ENCODE measurements around the gene MARCHF2.

MARCHF2 gene

DNA sequence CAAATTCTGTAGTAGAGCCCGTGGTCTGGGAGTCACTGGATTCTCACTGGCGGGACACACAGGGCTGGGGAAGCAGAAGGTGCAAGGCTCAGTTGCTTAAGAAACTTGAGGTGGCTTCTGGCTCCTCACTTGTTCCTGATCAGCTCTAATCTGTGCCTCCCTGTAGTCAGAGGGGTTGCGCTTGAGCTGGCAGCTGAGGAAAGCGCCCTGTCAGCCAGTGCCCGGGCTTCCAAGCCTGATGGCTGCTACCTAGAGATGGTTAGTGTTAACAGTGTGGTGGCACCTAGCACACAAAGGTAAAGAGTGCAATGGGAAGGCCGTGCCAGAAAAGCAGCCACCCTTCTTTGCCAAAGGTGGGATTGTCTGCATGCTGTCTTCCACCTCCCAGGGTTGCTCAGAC is 40.5 kb downstream of the MARCHF2 start:
- FAIRE-seq: no peak

DNA sequence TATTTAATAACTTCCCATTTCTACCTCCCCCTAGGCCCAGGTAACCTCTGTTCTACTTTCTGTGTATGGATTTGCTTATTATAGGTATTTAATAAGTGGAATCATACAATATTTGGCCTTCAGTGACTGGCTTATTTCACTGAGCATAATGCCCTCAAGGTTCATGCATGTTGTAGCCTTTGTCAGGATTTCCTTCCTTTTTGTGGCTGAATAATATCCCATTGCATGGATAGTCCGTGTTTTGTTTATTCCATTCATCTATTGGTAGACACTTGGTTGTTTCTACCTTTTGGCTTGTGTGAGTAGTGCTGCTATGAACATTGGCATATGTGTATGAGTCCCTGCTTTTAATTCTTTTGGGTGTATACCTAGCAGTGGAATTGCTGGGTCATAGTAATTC is 41.1 kb downstream of the MARCHF2 start:
- DNase-seq (ENCODE audit: low spot score) (no peak), FAIRE-seq (no peak)

More for the DNA sequence above, 40.5 kb downstream of the MARCHF2 start:
- no peak for DNase-seq (ENCODE audit: low spot score)

DNA sequence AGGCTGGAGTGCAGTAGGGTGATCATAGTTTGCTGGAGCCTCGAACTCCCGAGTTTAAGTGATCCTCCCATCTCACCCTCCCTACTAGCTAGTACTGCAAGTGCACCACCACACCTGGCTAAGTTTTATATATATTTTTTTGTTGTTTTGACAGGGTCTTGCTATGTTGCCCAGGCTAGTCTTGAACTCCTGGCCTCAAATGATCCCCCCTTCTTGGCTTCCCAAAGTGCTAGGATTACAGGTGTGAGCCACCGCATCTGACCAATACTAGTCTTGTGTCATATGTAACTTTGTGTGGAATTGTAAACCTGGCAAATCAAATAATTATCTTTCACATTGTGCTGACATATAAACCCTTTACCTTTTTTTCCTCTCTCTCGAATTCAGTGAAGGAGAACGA is 41.9 kb downstream of the MARCHF2 start:
- DNase-seq (ENCODE audit: low spot score) (no peak), FAIRE-seq (no peak)

DNA sequence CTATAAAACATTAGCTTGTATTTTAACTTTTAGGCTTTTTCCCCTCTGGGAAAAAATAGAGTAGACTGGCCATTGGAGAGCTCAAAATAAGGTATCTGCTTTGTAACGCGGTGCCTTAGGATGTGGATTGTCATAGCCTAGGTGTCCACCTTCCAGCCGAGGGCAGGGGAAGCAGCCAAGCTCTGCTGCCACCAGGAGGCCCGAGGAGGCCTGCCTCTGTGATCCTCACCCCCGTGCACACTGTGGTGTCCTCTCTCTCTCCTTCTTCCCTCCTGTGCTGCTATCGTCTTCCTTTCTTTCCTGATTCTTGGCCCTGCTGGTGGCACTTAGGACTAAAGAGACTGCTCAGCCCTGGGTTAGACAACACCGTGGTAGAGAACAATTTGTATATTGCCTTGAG is 43.0 kb downstream of the MARCHF2 start:
- FAIRE-seq (no peak), DNase-seq (ENCODE audit: low spot score) (no peak)

DNA sequence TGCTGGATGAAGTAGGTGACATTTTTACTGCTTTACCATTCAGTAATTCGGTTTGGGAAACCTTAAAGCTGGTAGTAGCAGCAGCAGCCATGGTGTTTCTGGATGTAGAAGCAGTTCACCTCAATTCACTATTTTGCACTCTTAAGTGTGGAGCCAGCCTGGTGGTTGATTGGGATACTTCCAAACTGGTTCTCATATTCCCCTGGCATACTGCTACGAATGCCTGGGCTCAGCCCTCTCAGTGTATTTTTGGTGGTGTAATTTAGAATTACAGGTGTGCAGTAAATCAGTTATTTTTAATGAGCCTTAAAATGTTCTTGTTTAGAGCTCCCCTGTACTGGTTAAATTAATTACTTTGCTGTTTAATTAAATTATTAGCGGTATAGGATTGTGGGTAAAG is 44.1 kb downstream of the MARCHF2 start:
- FAIRE-seq (no peak), DNase-seq (ENCODE audit: low spot score) (no peak)

DNA sequence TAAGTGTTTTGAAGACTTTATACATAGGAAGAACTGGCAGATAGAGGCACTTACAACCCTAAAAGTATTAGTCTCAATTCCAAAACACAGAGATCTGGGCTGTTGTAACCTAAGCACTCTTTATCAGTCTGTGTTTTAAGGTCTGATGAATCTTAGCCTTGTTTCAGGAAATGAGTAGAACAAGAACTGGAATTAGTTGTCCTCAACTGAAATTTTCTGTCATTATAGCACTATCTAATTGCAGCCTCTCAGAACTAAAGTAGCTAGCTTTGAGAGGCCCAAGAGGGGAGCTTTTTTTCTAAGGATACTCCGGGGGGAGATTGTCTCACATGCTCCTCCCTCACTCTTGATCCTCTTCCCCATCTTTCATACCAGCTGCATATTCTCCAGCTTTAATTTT is 44.7 kb downstream of the MARCHF2 start:
- FAIRE-seq (no peak), DNase-seq (ENCODE audit: low spot score) (no peak)

DNA sequence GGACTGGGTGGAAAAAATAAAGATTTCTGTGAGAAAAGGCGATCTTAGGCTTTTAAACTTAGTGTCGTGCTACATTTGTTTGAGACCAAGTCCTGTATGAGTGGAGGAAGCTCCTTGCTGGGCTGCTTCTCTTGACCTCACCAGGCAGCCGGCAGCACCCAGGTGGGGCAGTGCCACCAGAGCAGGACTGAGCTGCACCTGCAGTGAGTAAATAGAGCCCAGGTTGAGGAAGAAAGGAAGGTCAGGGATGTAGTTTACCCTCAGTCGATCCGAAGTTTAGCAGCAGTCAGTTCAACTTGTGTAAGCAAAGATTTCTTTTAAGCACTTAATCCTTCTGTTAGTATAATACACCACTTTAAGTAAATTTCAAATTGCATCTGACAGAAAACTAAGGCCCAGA is 45.3 kb downstream of the MARCHF2 start:
- no peak for FAIRE-seq

DNA sequence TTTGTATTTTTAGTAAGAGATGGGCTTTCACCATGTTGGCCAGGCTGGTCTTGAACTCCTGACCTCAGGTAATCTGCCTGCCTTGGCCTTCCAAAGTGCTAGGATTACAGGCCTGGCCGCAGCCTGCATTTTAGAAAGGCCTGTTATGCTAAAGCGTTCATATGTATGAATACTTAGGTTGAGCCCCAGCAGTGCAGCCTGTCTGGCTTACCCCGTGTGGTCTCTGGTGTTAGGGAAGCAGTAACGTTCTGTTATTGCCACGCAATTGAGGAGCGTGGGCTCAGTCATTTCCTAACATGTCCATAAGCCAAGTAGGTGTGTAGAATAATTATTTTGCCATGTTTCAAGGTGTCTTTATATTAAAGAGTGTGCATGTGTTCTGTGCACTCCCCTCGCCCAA is 46.0 kb downstream of the MARCHF2 start:
- FAIRE-seq (no peak), DNase-seq (ENCODE audit: low spot score) (no peak)

More for the DNA sequence above, 45.3 kb downstream of the MARCHF2 start:
- DNase-seq (ENCODE audit: low spot score): no peak

DNA sequence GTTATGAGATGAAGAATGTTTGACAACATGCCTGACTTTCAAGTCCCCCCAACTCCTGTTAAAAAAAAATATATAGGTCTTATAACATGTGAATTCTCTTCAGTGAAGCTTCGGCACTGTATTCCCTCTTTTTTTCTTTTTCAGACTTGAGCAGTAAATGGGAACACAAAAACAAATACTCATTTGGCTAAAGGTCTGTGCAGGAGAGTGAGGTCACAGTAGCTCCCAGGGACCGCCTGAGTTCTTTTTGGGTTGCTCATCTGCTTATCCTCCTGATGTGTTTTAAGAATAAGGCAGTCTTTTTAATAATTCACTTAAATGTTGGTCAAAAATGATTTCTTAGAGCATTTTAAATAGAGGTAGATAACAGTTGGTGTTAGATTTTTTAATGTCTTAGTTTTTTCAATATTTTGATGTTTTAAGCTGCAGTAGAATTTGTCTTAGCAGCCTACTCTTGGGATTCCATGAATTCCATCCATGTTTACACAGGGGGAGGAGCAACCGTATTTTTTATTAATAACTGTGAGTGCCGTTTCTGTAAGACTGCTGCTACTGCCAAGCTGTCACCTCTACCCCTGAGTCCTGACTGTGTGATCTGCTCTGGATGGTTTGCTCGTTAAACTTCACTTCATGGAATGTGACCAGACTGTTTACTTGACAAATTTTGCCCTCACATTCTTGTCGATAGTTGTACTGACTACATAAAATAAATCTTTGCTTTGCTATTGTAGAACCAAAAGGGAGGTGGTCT is 46.6 kb downstream of the MARCHF2 start:
- no peak for FAIRE-seq
- peak; percentile 27 for DNase-seq (ENCODE audit: low spot score)

DNA sequence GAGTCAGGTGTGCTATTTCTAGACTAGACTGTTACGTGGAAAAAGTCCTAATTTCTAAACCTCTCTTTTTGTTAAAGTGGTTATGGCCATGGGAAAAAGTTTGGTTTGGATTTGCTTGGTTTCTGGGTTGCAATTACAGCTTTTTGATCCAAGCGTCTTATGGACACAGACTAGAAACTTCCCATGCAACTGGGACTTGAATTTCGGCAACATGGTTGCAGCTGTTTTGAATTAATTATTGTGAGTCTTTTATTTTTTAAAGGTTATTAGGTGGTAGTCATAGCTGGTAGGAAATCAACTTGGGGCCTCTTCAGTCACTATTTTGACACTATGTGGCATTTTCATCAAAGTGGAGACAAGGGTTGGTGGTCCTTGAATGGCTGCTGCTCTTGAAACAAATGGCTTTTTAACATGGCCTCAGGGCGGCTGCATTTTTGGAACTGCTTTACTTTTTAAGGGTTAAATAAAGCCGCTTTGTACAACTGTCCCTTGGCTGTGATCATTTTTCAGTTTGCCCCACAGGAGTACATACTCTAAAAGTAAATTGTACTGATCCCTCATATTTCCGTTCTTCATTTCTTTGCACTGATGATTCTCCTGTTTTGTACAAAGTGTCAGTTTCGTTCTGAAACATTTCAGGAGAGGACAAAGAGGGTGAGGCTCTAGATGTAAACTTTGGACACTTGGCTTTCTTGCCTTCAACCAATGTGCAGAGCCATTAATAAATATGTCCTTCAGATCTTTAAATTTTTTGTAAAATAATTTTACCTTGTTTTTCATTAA is 47.6 kb downstream of the MARCHF2 start:
- FAIRE-seq: no peak
- no peak for DNase-seq (ENCODE audit: low spot score)

DNA sequence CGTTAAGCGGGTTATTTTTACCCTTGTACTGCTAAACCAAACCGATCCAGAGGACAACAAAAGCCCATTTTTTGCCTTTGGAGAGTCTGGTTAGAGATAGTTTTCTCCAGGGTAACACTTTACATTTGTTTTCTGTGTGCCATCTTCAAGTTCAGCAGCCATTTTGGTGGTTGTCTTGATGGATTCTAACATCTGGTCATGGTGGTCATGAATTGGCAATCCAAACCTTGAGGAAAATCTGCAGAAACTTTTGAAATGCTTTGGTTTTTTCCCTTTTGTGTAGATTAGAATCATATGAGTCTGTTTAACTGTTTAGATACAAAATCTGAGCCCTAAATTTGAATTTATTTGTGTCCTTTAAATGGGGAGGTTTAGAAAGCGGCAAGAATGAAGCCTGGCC is 48.3 kb downstream of the MARCHF2 start:
- DNase-seq (ENCODE audit: low spot score) (no peak), FAIRE-seq (no peak)

DNA sequence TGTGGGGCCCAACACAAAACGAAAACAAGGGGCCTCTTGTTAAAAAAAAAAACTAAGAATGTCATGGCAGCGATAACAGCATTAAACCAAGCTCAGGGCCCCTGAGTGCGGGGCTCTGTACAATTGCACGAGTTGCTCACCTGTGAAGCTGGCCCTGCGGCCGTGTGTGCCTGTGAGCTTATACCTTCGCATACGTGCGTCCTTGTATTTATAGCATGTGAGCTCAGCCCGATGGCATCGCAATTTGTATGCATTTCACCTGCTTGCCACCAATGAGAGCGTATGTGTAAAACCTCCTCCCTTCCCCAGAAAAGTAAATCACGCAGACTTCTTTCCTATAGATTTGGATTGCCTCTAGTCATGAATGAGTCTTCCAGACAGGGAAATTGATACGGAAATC is 48.8 kb downstream of the MARCHF2 start:
- no peak for DNase-seq (ENCODE audit: low spot score)
- no peak for FAIRE-seq

DNA sequence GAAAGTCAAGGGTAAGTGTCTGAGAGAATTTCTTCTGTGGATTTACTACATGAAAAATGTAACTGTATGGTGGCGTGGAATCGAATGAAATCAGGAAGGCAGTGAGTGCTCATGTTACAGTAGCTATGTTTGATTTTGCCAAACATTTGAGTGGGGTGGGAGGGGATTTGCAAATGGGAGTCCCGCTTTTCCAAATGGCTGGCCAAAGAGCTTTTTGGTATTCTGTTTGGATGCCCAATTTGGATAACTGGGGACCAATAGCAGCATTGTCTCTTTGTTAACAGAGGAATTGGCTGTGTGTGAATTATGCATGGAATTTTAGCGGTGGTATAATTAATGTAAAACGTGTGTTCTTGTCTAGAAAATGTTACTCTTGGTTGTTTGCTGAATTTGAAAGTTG is 49.5 kb downstream of the MARCHF2 start:
- FAIRE-seq: no peak
- DNase-seq (ENCODE audit: low spot score): no peak

DNA sequence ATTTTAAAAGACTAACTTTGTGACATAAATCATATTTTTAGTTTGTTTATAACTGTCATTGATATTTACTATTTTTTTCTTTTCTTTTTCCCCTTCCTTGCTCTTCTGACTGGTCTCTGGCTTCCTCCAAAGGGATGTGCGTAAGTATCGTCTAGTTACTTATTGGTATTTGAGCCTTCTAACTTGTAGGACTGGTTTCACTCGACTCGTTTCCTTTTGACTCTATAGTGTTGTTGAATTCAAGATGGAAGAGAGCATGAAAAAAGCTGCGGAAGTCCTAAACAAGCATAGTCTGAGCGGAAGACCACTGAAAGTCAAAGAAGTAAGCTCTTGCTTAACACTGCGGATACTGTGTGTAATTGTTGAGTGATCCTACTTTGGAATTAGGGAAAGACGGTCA is 50.3 kb downstream of the MARCHF2 start:
- DNase-seq (ENCODE audit: low spot score): no peak
- no peak for FAIRE-seq

DNA sequence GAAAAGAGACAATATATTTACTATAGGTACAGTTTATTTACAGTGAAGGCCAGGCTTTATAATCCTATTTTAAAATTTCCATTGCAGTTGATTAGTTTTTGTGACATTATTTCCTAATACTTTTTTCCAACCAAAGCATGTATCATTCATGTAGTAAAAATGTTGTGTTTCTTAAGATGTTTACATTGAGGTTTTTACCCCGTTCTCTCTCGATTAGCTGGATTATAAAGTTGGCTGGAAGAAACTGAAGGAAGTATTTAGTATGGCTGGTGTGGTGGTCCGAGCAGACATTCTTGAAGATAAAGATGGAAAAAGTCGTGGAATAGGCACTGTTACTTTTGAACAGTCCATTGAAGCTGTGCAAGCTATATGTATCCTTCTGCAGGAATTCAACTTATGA is 52.9 kb downstream of the MARCHF2 start:
- FAIRE-seq: no peak
- DNase-seq (ENCODE audit: low spot score): no peak

DNA sequence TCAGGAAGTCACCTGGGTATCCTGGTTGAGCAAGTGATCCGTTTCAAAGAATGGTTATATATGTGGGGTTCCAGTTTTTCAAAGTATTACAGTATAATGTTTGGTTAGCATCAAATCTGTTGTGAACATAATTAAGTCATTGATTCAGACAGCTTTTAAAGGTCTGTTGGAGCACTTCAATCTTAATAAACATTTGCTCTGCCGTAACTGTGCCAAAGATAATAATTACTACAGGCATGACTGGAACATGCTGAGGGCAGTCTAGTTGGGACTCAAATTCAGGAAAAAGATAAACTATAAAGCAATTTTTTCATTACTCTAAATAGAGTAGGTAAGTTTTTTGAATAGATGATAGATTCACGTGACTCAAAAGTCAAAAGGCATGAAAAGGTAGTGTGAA is 55.0 kb downstream of the MARCHF2 start:
- FAIRE-seq: no peak

DNA sequence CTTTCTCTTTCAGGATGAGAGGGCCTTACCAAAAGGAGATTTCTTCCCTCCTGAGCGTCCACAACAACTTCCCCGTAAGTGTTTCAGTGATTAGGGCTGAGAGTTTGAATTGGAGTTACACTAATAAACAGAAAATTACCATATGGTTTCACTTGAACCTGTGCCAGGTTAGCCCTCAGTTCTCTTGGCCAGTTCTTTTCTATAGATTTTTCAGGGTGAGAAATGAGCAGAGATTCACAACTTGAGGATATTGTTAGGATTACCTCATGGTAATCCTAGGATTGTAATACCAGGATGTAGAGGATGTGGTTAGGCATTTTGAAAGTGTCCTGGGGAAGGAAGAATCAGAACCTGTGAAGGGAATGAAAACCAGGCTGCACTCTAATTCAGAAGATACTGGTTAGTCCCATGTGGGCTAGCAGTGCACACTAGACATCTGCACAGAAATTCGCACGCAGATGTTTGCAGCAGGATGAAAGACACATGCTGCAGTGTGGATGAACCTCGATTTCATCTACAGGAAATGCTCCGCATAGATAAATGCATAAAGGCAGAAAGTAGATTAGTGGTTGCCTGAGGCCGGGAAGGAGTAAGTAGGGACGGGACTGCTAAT is 55.8 kb downstream of the MARCHF2 start:
- DNase-seq (ENCODE audit: low spot score) (no peak), FAIRE-seq (no peak)

More for the DNA sequence above, 55.0 kb downstream of the MARCHF2 start:
- no peak for DNase-seq (ENCODE audit: low spot score)

DNA sequence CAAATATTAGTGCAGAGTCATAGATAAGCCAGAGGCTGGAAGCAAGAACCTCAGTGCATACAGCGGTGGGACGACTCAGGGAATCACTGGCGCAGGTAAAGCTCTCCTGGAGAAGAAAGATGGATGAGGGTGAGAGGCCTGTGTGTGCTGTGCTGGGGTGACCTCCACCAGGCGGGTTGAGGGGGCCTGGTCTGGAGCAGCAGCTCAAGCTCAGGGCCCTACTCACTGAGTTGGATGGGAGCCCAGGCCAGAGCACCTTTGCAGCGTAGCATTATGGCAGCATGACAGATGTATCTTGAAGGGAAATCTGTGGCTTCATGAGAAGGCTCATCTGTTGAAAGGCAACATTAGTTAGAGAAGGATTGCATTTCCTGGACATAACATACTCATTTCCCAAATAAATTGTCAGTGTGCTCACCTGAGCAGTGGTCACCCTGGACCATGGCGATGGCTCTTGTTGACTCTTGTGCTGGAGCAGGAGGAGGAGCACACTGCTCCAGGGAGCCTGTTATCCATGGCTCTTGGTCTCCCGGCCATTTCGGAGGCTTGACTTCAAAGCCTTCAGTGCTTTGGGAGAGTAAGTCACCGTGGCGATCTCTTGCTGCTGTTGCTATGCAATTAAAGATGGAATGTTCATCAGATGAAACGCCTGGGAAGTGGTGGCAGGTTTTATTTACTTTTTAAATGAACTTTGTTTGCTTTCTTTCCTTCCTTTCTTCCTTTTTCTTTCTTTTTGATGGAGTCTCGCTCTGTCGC is 56.7 kb downstream of the MARCHF2 start:
- no peak for FAIRE-seq
- DNase-seq (ENCODE audit: low spot score): no peak

DNA sequence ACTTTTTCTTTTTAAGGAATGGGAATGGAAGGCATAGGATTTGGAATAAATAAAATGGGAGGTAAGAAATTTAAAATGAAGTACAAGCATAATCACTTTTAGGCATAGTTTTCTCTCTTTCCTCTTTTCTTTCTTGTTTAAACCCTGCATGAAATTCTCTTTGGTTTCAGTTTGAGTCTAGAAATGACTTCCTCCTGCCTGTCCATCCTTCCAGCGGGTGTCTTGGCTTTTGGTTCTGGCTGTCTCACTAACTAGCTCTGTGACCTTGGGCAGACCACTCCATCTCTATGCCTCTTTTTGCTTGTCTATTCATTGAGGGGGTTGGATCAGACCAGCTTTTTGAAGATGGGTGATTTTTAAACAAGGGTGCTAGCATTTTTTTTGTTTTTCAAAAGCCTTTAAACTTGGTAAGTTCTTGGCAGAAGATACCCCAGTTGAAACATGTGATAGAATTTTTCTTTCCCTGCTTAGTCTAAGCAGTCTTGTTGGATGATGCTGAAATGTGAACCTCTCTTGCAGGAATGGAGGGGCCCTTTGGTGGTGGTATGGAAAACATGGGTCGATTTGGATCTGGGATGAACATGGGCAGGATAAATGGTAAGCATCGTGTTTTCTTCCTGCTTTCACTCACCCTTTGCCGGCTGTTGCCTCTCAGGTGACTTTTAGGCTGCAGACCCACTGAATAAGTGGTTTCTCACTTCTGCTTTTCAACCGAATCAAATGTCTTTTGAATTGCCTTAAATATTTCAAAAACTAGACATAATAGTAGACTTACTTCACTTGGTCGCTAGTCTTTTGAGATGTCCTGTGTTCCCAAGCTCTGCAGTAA is 60.8 kb downstream of the MARCHF2 start:
- FAIRE-seq (no peak), DNase-seq (ENCODE audit: low spot score) (no peak)

DNA sequence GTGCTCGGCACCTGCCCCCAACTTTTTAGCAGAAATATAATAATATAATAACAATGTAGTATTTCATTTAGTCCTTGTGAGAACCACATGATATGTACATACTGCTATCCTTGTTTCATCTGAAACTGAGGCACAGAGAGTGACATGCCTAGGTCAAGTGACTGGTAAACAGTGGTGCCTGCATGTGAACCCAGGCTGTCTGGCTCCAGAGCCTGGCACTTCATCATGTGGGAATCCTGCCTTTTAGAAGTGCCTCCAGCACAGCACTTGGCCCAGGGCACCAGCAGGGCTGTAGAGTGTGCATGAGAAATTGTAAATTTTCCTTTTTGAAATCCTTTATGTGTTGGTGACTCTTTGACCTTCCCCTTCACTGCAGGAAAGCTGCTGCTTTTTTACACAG is 61.9 kb downstream of the MARCHF2 start:
- FAIRE-seq (no peak), DNase-seq (ENCODE audit: low spot score) (no peak)

DNA sequence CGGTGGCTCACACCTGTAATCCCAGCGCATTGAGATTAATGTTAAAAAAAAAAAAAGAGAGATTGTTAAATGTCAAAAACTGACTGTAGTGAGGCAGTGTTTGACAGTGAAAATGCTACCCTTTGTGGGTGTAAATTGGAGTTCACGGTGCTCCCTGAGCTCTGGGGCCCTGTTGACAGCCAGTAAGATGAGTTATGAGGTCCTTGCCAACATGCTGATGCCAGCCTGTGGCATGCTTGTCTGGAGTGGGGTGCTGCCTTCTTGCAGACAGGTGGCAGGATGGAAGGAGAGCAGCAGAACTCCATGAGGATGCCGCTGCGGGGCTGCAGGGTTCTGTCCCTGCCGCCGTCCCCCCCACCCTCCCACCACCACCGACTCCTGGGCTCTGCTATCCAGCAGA is 63.4 kb downstream of the MARCHF2 start:
- FAIRE-seq: no peak

More for the DNA sequence above, 63.4 kb downstream of the MARCHF2 start:
- no peak for DNase-seq (ENCODE audit: low spot score)
